GM23248 (cell line): ENCODE results near the gene FOSL2.

Experiments
- EZH2 ChIP-seq: fragments of 200-600 bp; sonication (generic); IDR thresholded peaks from 2 replicates; pipeline ENCODE4 v1.6.1; 2018; ENCODE audit warnings: antibody characterized with exemption, mild to moderate bottlenecking; ENCODE audit not compliant: insufficient read depth, poor library complexity, severe bottlenecking
- EZH2phosphoT487 ChIP-seq: fragments of 200-600 bp; sonication (generic); IDR thresholded peaks from 2 replicates; pipeline ENCODE4 v1.6.1; 2018; ENCODE audit warnings: antibody characterized with exemption, moderate library complexity, mild to moderate bottlenecking, low read depth; ENCODE audit not compliant: insufficient read depth

GRCh38 chr2:28350196-28350595, 42.5 kb upstream of the FOSL2 start:
- no peak for TF ChIP-seq EZH2
- no peak for TF ChIP-seq EZH2phosphoT487
